Breast epithelium (tissue), 3 donors: ENCODE data around the gene ESPNL.

Experiments used
- CTCF ChIP-seq, 3 donors: fragments of 450-650 bp; IDR thresholded peaks; one replicate each; pipeline ENCODE4 v1.5.1; 2016 to 2017; ENCODE audit warnings: antibody characterized with exemption in 3 of 3, mild to moderate bottlenecking in 3 of 3, moderate library complexity in 3 of 3
- POLR2A ChIP-seq: fragments of 450-650 bp; IDR thresholded peaks from one replicate; pipeline ENCODE4 v1.6.1; 2016; ENCODE audit warnings: antibody characterized with exemption, mild to moderate bottlenecking, moderate library complexity
- POLR2AphosphoS5 ChIP-seq, 3 donors: sonication (generic); formaldehyde crosslinking; IDR thresholded peaks; one replicate each; pipeline ENCODE4 v1.6.1; 2017; ENCODE audit warnings: antibody characterized with exemption in 3 of 3

DNA sequence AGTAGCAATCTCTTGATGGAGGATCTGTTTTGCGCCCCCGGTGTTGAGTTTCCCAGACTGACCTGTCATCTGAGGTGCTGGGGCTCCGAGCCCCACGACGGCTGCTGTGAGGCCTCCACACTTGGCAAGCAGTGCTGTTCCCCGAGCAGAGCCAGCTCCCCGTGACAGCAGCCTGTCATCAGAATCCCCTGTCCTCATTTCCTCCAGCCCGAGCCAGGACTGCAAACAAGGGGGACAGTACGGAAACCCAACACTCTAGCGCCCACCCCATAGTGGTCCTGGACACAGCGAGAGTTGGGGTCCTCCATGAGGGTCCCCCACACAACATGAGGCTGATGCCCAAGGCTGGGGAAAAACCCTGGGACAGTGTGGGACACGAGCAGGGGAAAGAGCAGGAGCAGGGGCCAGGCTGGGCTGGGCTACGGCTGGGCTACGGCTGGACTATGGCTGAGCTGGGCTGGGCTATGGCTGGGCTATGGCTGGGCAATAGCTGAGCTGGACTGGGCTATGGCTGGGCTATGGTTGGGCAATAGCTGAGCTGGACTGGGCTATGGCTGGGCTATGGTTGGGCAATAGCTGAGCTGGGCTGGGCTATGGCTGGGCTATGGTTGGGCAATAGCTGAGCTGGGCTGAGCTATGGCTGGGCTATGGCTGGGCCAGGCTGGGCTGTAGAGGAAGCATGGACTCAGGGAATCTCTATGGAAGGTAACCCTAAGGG, 36.8 kb downstream of the ESPNL start:
- no peak for TF ChIP-seq CTCF (IDR thresholded peaks at IDR 0.05)
- TF ChIP-seq POLR2AphosphoS5 (IDR thresholded peaks at IDR 0.05) = no peak
- no peak for TF ChIP-seq POLR2A
